ENCODE results near the gene OSCAR.

Gene OSCAR

GRCh38 chr19:54081032-54081431, 19.6 kb downstream of the OSCAR start, which contains the start of gene TARM1:
Gene TARM1, minus strand, starts transcription at chr19:54081365. Its CDS starts 25 bp downstream, at chr19:54081340.
- DNase-seq: no peak

- DNase-seq: no peak
These were observed 23.3 kb downstream of the OSCAR start for GRCh38 chr19:54077334-54077733.

GRCh38 chr19:54074851-54075250, 25.8 kb downstream of the OSCAR start:
- no peak for DNase-seq

GRCh38 chr19:54073829-54074228, 26.8 kb downstream of the OSCAR start:
- no peak for DNase-seq

GRCh38 chr19:54069470-54069869, 31.1 kb downstream of the OSCAR start:
- DNase-seq: no peak

- no peak for DNase-seq
These were observed 37.1 kb downstream of the OSCAR start, which contains the start of gene VSTM1 for GRCh38 chr19:54063350-54064116. Gene VSTM1, minus strand, starts transcription at chr19:54063897. Its CDS starts 120 bp downstream, at chr19:54063777.

GRCh38 chr19:54062643-54063042, 38.0 kb downstream of the OSCAR start:
- DNase-seq: no peak

GRCh38 chr19:54047616-54048015, 53.0 kb downstream of the OSCAR start:
- DNase-seq: no peak

- DNase-seq: no peak
These were observed 54.8 kb downstream of the OSCAR start for GRCh38 chr19:54045771-54046170.
